HCT116 (cell line): Measurements from ENCODE around the gene TRMO. TPM values are rescaled to one million over a fixed set of nuclear protein-coding genes. Genes with fewer than 3 reads are reported as not detected.

Experiments
- ATAC-seq: fragments of 200-7000 bp; cut with Tn5 transposase; 2 replicates; pipeline ENCODE4 v1.9.1; 2020; ENCODE audit warnings: mild to moderate bottlenecking, moderate library complexity
- BruUV-seq: library from RNA; stranded (reverse); fragments of 400-500 nt; replicated peaks from 2 replicates; lab custom pipeline; 2021; lab: Mats Ljungman, UMichigan
- CTCF ChIA-PET: fragments of 300-600 bp; sonication (Branson Sonifier 250); formaldehyde crosslinking; loops from one replicate; lab custom pipeline; 2021; ENCODE audit warnings: antibody characterized with exemption; lab: Charles Lee
- POLR2A ChIA-PET: fragments of 300-600, 350-600 bp; sonication (Branson Sonifier 250); formaldehyde crosslinking; loops from one replicate; lab custom pipeline; 2021; ENCODE audit warnings: antibody characterized with exemption; lab: Charles Lee
- RAD21 ChIA-PET, 2 experiments: fragments of 300-600 bp; sonication (Branson Sonifier 250); formaldehyde crosslinking; loops; one replicate each; lab custom pipeline; 2023; ENCODE audit warnings: low total read pairs in 2 of 2; ENCODE audit not compliant: uncharacterized antibody in 2 of 2, unreplicated experiment in 2 of 2, low non-redundant PET in 1 of 2; lab: Charles Lee
- DNase-seq: peaks from one replicate; pipeline ENCODE4 v3.0.0-alpha.2; 2010; ENCODE audit warnings: low read depth, low spot score
- H2AFZ ChIP-seq: fragments of 200-600 bp; shearing (Covaris generic), sonication (generic); 2 replicates; pipeline ENCODE4 v1.6.1; 2017; ENCODE audit warnings: low read depth, mixed run types, mixed read lengths, antibody characterized with exemption, low read length; ENCODE audit not compliant: poor library complexity, severe bottlenecking
- H3K27ac ChIP-seq: 2 replicates; pipeline ENCODE4 v1.5.1; 2012; ENCODE audit warnings: low read depth, low read length
- H3K27me3 ChIP-seq: fragments of 200-600 bp; sonication (generic); 2 replicates; pipeline ENCODE4 v1.6.1; 2016; ENCODE audit warnings: mixed run types, low read length, mixed read lengths; ENCODE audit not compliant: insufficient read depth
- H3K36me3 ChIP-seq, 2 experiments: fragments of 200-500 bp in 1 of 2; fragments of 200-600 bp in 1 of 2; sonication (Bioruptor generic) in 1 of 2; sonication (generic) in 1 of 2; 2 replicates each; pipeline versions ENCODE4 v1.5.1 to v1.6.1; 2014 to 2016; ENCODE audit warnings: low read length in 2 of 2, inconsistent platforms in 1 of 2, mixed read lengths in 1 of 2, mixed run types in 1 of 2; ENCODE audit not compliant: insufficient read depth in 2 of 2, control insufficient read depth in 1 of 2
- H3K4me1 ChIP-seq, 2 experiments: fragments of 200-600 bp in 1 of 2; sonication (generic) in 1 of 2; 2 replicates each; pipeline versions ENCODE4 v1.5.1 to v1.6.1; 2012 to 2017; ENCODE audit warnings: low read length in 2 of 2, inconsistent platforms in 1 of 2, mild to moderate bottlenecking in 1 of 2, mixed read lengths in 1 of 2, mixed run types in 1 of 2, moderate library complexity in 1 of 2; ENCODE audit not compliant: insufficient read depth in 2 of 2, control insufficient read depth in 1 of 2
- H3K4me2 ChIP-seq: fragments of 200-600 bp; sonication (generic); 2 replicates; pipeline ENCODE4 v1.6.1; 2017; ENCODE audit warnings: mixed run types, low read length, mixed read lengths
- H3K4me3 ChIP-seq, 2 experiments: fragments of 200-600 bp in 1 of 2; sonication (generic) in 1 of 2; replicated peaks in 1 of 2; 2 replicates each; pipeline ENCODE4 v1.5.1; 2011 to 2016; ENCODE audit warnings: low read length in 2 of 2, control low read depth in 1 of 2, low read depth in 1 of 2, mild to moderate bottlenecking in 1 of 2, mixed read lengths in 1 of 2, mixed run types in 1 of 2
- H3K79me2 ChIP-seq: fragments of 200-600 bp; sonication (generic); 2 replicates; pipeline ENCODE4 v1.6.1; 2017; ENCODE audit warnings: mild to moderate bottlenecking, mixed run types, low read length, moderate library complexity, mixed read lengths; ENCODE audit not compliant: insufficient read depth
- H3K9ac ChIP-seq: fragments of 200-600 bp; sonication (generic); 2 replicates; pipeline ENCODE4 v1.6.1; 2016; ENCODE audit warnings: low read length, mixed read lengths
- H3K9me2 ChIP-seq: fragments of 200-600 bp; sonication (generic), shearing (Covaris generic); 2 replicates; pipeline ENCODE4 v1.6.1; 2017; ENCODE audit warnings: mixed run types, mild to moderate bottlenecking, moderate library complexity; ENCODE audit not compliant: insufficient read depth
- H3K9me3 ChIP-seq, 2 experiments: fragments of 200-500 bp in 1 of 2; fragments of 200-600 bp in 1 of 2; sonication (Bioruptor generic) in 1 of 2; sonication (generic) in 1 of 2; 2 replicates each; pipeline ENCODE4 v1.6.1; 2014 to 2017; ENCODE audit warnings: low read length in 2 of 2, mixed read lengths in 2 of 2, inconsistent platforms in 1 of 2, low read depth in 1 of 2, mild to moderate bottlenecking in 1 of 2, mixed run types in 1 of 2, moderate library complexity in 1 of 2; ENCODE audit not compliant: control insufficient read depth in 1 of 2, insufficient read depth in 1 of 2
- H4K20me1 ChIP-seq: fragments of 200-600 bp; sonication (generic), shearing (Covaris generic); 2 replicates; pipeline ENCODE4 v1.6.1; 2017; ENCODE audit warnings: mixed run types, mild to moderate bottlenecking, moderate library complexity; ENCODE audit not compliant: insufficient read depth
- EGR1 ChIP-seq: IDR thresholded peaks from 2 replicates; pipeline ENCODE4 v1.6.1; 2012; ENCODE audit warnings: low read depth
- EZH2 ChIP-seq: fragments of 200-600 bp; sonication (generic); IDR thresholded peaks from 2 replicates; pipeline ENCODE4 v1.6.1; 2017; ENCODE audit warnings: antibody characterized with exemption, mixed run types
- EZH2phosphoT487 ChIP-seq: fragments of 200-600 bp; IDR thresholded peaks from 2 replicates; pipeline ENCODE4 v1.6.1; 2018; ENCODE audit warnings: antibody characterized with exemption, borderline replicate concordance
- FOSL1 ChIP-seq: IDR thresholded peaks from 2 replicates; pipeline ENCODE4 v1.6.1; 2012; ENCODE audit warnings: low read depth
- JUND ChIP-seq: IDR thresholded peaks from 2 replicates; pipeline ENCODE4 v1.6.1; 2012
- POLR2A ChIP-seq: IDR thresholded peaks from 2 replicates; pipeline ENCODE4 v1.7.0; 2011; ENCODE audit warnings: borderline replicate concordance; ENCODE audit not compliant: insufficient read depth, insufficient read length; ENCODE audit errors: extremely low read depth
- POLR2AphosphoS5 ChIP-seq: IDR thresholded peaks from 2 replicates; pipeline ENCODE4 v1.6.1; 2011; ENCODE audit warnings: mild to moderate bottlenecking, low read depth, low read length, moderate library complexity
- RAD21 ChIP-seq: IDR thresholded peaks from 2 replicates; pipeline ENCODE4 v1.6.1; 2012; ENCODE audit warnings: low read depth, mild to moderate bottlenecking
- REST ChIP-seq: IDR thresholded peaks from 2 replicates; pipeline ENCODE4 v1.6.1; 2012; ENCODE audit warnings: low read depth
- SIN3A ChIP-seq: IDR thresholded peaks from 2 replicates; pipeline ENCODE4 v1.6.1; 2012; ENCODE audit warnings: low read depth
- SP1 ChIP-seq: IDR thresholded peaks from 2 replicates; pipeline ENCODE4 v1.6.1; 2012; ENCODE audit warnings: low read depth
- SRF ChIP-seq: IDR thresholded peaks from 2 replicates; pipeline ENCODE4 v1.6.1; 2012; ENCODE audit warnings: low read depth
- ZFX ChIP-seq: fragments of 450-650 bp; IDR thresholded peaks from 2 replicates; pipeline ENCODE4 v1.6.1; 2017
- ZNF274 ChIP-seq: fragments of 200-500 bp; sonication (Bioruptor generic); IDR thresholded peaks from 2 replicates; pipeline ENCODE4 v1.6.1; 2014; ENCODE audit warnings: mild to moderate bottlenecking, low read depth, low read length, inconsistent platforms
- intact Hi-C: fragments of 100-400 bp; cut with micrococcal nuclease; formaldehyde crosslinking; loops from 2 replicates; pipeline ENCODE4 v1.10.0; 2022
- total RNA-seq: library from RNA; stranded (reverse); gene quantifications from one replicate; pipeline ENCODE4 v1.2.1, GENCODE V29; 2021; ENCODE audit not compliant: unreplicated experiment

The TRMO gene
- total RNA-seq, 1 experiment from 2014 or later: 10.2 TPM

GRCh38 chr9:97919217-97919813, 3.0 kb downstream of the TRMO start:
- H3K9me2 ChIP-seq: no peaks in the 10 kb centered on the region
- H3K27me3 ChIP-seq: no peaks in the 10 kb centered on the region
- no peaks in the 10 kb centered on the region for H4K20me1 ChIP-seq
- no peak overlapping the region for H3K4me2 ChIP-seq
- intact Hi-C loops: no loop called here
- H3K9ac ChIP-seq: no peak overlapping the region
- TF ChIP-seq POLR2AphosphoS5 (no peak), EZH2phosphoT487 (no peak), SP1 (no peak), EZH2 (no peak), FOSL1 (no peak), ZNF274 (no peak), POLR2A (no peak), SIN3A (no peak), EGR1 (no peak), SRF (no peak), RAD21 (no peak), JUND (no peak), REST (no peak), ZFX (no peak)
- no peak overlapping the region for H3K27ac ChIP-seq
- ChIA-PET POLR2A (no interaction called here), RAD21 (no interaction called here), CTCF (no interaction called here)
- H3K4me1 ChIP-seq: peaks cover 4 to 17% of the 10 kb centered on the region in 2 experiments; a peak in 3 of 4 replicates
- H3K9me3 ChIP-seq: no peaks in the 10 kb centered on the region
- ATAC-seq: no peak
- no peak overlapping the region for H3K4me3 ChIP-seq
- H3K36me3 ChIP-seq: no peaks in the 10 kb centered on the region
- H2AFZ ChIP-seq: no peak overlapping the region
- DNase-seq: no peak
- peaks cover 12% of the 10 kb centered on the region; the same call in 1 of the 2 replicates for H3K79me2 ChIP-seq
- BruUV-seq: no TSS peak
